ENCODE data around the gene SYNE4. TPM values are rescaled to one million over a fixed set of nuclear protein-coding genes. Genes with fewer than 3 reads are reported as not detected.

SYNE4 gene
- total and polyA plus RNA-seq, 10 donors = 0.54 to 1.6 (median 0.89) TPM; not detected in 1

- TF ChIP-seq, protein P1, sequence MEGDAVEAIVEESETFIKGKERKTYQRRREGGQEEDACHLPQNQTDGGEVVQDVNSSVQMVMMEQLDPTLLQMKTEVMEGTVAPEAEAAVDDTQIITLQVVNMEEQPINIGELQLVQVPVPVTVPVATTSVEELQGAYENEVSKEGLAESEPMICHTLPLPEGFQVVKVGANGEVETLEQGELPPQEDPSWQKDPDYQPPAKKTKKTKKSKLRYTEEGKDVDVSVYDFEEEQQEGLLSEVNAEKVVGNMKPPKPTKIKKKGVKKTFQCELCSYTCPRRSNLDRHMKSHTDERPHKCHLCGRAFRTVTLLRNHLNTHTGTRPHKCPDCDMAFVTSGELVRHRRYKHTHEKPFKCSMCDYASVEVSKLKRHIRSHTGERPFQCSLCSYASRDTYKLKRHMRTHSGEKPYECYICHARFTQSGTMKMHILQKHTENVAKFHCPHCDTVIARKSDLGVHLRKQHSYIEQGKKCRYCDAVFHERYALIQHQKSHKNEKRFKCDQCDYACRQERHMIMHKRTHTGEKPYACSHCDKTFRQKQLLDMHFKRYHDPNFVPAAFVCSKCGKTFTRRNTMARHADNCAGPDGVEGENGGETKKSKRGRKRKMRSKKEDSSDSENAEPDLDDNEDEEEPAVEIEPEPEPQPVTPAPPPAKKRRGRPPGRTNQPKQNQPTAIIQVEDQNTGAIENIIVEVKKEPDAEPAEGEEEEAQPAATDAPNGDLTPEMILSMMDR (IDR thresholded peaks at IDR 0.05 in 8 of 11, conservative IDR thresholded peaks at IDR 0.05 in 3 of 11) = no peak
- TF ChIP-seq POLR2A (IDR thresholded peaks at IDR 0.05) = no peak
- TF ChIP-seq POLR2AphosphoS5 (IDR thresholded peaks at IDR 0.05) = no peak
- Histone ChIP-seq H3K4me3 (no peak overlapping the region), H3K9me3 (peaks cover 0 to 7% (median 0%) of the 10 kb centered on the region in 8 donors), H3K27me3 (replicated peaks in 1 of 7) (peaks cover 0 to 9% (median 0%) of the 10 kb centered on the region in 7 donors), H3K36me3 (peaks cover 0 to 11% (median 4%) of the 10 kb centered on the region in 6 donors), H3K4me1 (peaks cover 16 to 44% (median 35%) of the 10 kb centered on the region in 6 donors), H3K27ac (no peak overlapping the region)
- WGBS, 5 donors = 89 to 96% (median 92%) methylated on average over 8 of the region's 8 CpGs
- DNase-seq = no peak
- intact Hi-C loops (cut with DNase I; ENCODE audit: low total_unique reads) = no loop called here
Observed at GRCh38 chr19:35992907-35993765, 15.5 kb downstream of the SYNE4 start.

DNA sequence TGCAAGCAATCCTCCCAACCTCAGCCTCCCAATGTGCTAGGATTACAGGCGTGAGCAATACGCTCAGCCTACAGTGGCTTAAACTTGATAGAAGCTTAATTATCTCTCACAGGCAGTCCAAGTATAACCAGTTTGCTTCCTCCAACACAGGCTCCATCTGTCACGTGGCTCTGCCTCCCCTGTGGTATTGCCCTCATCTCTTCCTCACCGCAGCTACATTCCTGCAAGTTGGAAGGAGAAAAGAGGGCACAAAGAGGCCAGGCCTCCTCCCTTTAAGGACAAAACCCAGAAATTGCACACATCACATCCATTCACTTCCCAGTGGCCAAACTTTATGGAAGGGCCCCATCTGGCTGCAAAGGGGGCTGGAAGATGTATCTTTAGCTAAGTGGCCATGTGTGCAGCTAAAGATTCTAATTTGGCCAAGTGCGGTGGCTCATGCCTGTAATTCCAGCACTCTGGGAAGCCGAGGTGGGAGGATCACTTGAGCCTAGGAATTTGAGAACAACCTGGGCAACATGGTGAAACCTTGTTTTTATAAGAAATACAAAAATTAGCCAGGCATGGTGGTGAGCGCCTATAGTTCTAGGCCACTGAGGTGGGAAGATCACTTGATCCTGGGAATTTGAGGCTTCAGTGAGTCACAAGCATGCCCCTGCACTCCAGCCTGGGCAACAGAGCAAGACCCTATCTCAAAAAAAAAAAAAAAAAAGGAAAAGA, 16.7 kb downstream of the SYNE4 start:
- Histone ChIP-seq H3K4me1 (peaks cover 12 to 43% (median 35%) of the 10 kb centered on the region in 6 donors), H3K27me3 (replicated peaks in 1 of 7) (peaks cover 0 to 21% (median 6%) of the 10 kb centered on the region in 7 donors), H3K36me3 (no peaks in the 10 kb centered on the region), H3K27ac (no peak overlapping the region), H3K4me3 (no peak overlapping the region), H3K9me3 (peaks cover 0 to 7% (median 0%) of the 10 kb centered on the region in 8 donors)
- TF ChIP-seq, protein P1 (IDR thresholded peaks at IDR 0.05 in 8 of 11, conservative IDR thresholded peaks at IDR 0.05 in 3 of 11) = no peak
- TF ChIP-seq POLR2AphosphoS5 (IDR thresholded peaks at IDR 0.05) = no peak
- no peak for TF ChIP-seq POLR2A (IDR thresholded peaks at IDR 0.05)
- DNase-seq = no peak
- intact Hi-C loops (cut with DNase I; ENCODE audit: low total_unique reads) = no loop called here
- WGBS, 5 donors = 85 to 91% (median 88%) methylated on average over 7 of the region's 7 CpGs

DNA sequence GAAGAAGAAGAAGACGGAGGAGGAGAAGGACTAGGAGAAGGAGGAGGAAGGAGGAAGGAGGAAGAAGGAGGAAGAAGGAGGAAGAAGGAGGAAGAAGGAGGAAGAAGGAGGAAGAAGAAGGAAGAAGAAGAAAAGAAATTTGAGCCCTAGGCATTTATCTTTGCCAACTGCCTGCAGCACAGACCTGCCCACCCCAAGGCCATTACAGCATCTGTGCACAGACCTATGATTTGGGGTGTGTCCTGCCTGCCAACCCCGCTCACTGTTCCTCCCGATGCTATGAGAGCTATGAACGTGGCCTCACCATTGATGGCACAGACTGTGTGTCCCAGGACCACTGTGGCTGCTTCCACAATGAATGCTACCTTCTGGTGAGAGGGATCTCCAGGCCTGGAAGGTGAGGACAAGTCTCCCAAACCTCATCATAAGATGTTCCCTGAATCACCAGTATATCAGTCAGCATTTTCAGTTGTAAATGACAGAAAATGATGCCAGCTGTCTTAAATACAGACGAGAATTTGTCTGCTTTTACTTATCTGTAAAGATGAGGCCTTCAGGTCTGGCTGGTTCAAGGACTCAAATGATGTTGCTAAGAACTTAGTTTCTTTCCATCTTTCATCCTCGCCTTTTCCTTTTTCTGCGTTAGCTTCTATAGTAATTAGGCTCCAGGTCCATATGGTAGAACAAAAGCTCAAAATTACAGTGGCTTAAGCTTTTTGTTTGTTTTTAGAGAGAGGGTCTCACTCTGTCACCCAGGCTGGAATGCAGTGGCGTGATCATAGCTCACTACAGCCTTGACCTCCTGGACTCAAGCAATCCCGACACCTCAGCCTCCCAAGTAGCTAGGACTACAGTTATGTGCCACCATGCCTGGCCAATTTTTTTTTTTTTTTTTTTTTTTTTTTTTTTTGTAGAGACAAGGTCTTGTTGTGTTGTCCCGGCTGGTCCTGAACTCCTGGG, 17.6 kb downstream of the SYNE4 start:
- 80 to 88% (median 83%) methylated on average over 10 of the region's 10 CpGs for WGBS, 5 donors
- no peak for DNase-seq
- Histone ChIP-seq H3K36me3 (no peaks in the 10 kb centered on the region), H3K27ac (no peak overlapping the region), H3K4me1 (peaks cover 5 to 39% (median 32%) of the 10 kb centered on the region in 6 donors), H3K4me3 (no peak overlapping the region), H3K27me3 (replicated peaks in 1 of 7) (peaks cover 0 to 30% (median 11%) of the 10 kb centered on the region in 7 donors), H3K9me3 (peaks cover 0 to 7% (median 0%) of the 10 kb centered on the region in 8 donors)
- TF ChIP-seq POLR2A (IDR thresholded peaks at IDR 0.05) (no peak), POLR2AphosphoS5 (IDR thresholded peaks at IDR 0.05) (no peak)
- TF ChIP-seq, protein P1 (IDR thresholded peaks at IDR 0.05 in 8 of 11, conservative IDR thresholded peaks at IDR 0.05 in 3 of 11) = no peak
- intact Hi-C loops (cut with DNase I; ENCODE audit: low total_unique reads) = no loop called here
